ENCODE results near the gene ZSCAN31. TPM values are rescaled to one million over a fixed set of nuclear protein-coding genes. Genes with fewer than 3 reads are reported as not detected.

Gene ZSCAN31
- total and polyA plus RNA-seq, 2 of the 8 experiments (the other 6 are each of a cell fraction or from before 2014, with no cell fraction given): 1.9 to 7.0 TPM

DNA sequence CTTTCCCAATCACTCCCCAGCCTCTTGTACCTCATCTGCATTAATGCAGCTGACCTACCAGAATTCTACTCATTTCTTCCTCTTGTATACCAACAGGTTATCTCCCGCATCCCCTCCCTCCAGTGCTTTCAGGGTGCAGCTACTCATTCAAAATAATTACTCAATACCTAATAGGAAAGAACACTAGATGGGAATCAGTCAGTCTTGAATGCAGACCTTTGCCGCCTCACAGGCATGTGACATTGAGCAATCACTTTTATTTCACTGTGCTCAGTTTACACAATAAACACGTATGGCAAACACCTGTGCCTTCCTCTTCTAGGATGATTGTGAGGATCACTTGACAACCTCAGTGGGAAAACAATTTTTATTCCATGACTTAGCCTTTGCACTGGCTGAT, 13.3 kb downstream of the ZSCAN31 start:
- no peaks in the 10 kb centered on the region for H3K79me2 ChIP-seq (ENCODE audit: control insufficient read depth in 1 of 2, insufficient read depth in 2 of 2, low read length in 2 of 2)
- no peak overlapping the region for H2BK15ac ChIP-seq (ENCODE audit: low read length)
- H3K4me1 ChIP-seq (replicated peaks in 1 of 4; ENCODE audit: control insufficient read depth in 3 of 4, insufficient read depth in 4 of 4, low read length in 3 of 4): no peaks in the 10 kb centered on the region
- no peak overlapping the region for H2BK20ac ChIP-seq (ENCODE audit: low read length)
- no peak overlapping the region for H3K56ac ChIP-seq (replicated peaks; ENCODE audit: insufficient read length, low read depth, low read length)
- no peak overlapping the region for H4K91ac ChIP-seq (replicated peaks; ENCODE audit: insufficient read length, low read length)
- H3K9me3 ChIP-seq (ENCODE audit: insufficient read depth in 2 of 2, low read depth in 1 of 2, low read length in 1 of 2): peaks cover 26% of the 10 kb centered on the region in 2 experiments
- H3K79me1 ChIP-seq (ENCODE audit: low read depth, low read length): no peaks in the 10 kb centered on the region
- no peak overlapping the region for H2BK12ac ChIP-seq (ENCODE audit: low read depth, low read length)
- no peak overlapping the region for H3K4me3 ChIP-seq (ENCODE audit: extremely low read depth in 1 of 4, insufficient read depth in 2 of 4, low read depth in 3 of 4, low read length in 4 of 4)
- no peak overlapping the region for H3K14ac ChIP-seq (ENCODE audit: insufficient read length)
- no peak overlapping the region for H2BK120ac ChIP-seq (replicated peaks; ENCODE audit: low read depth, low read length)
- H2AFZ ChIP-seq (ENCODE audit: low read length): no peak overlapping the region
- DNase-seq (ENCODE audit: low read depth in 1 of 2, low spot score in 2 of 2) (no peak), FAIRE-seq (no peak)
- no peaks in the 10 kb centered on the region for H4K20me1 ChIP-seq (replicated peaks in 1 of 2; ENCODE audit: control insufficient read depth in 1 of 2, insufficient read depth in 2 of 2, low read length in 2 of 2)
- ChIA-PET POLR2A (ENCODE audit: partially characterized antibody) (interaction anchor here (1.2 to 4.1 kb wide), 2 partner anchors 13 to 24 kb away, joined by 3 to 24 read pairs; partner anchors contain the start of gene ZSCAN31), CTCF (ENCODE audit: partially characterized antibody) (interaction anchor here (1.2 kb wide), 1 partner anchor 13 kb away, joined by 4 read pairs; the partner anchor contains the start of gene ZSCAN31)
- no peaks in the 10 kb centered on the region for H3K27me3 ChIP-seq (replicated peaks in 1 of 4; ENCODE audit: control insufficient read depth in 3 of 4, extremely low read depth in 1 of 4, insufficient read depth in 3 of 4, low read length in 3 of 4)
- no peak overlapping the region for H3K4me2 ChIP-seq (ENCODE audit: insufficient read depth in 1 of 2, low read depth in 2 of 2, low read length in 2 of 2)
- H4K8ac ChIP-seq (ENCODE audit: extremely low read depth, insufficient read depth, low read length): no peak overlapping the region
- no peak overlapping the region for H2BK5ac ChIP-seq (ENCODE audit: low read depth, low read length)
- no peak overlapping the region for H4K5ac ChIP-seq (ENCODE audit: insufficient read length, low read depth, low read length)
- H3K9ac ChIP-seq (replicated peaks in 1 of 4; ENCODE audit: extremely low read depth in 1 of 4, low read depth in 3 of 4, low read length in 3 of 4): no peak overlapping the region
- H3K27ac ChIP-seq (ENCODE audit: low read depth, low read length): no peak overlapping the region
- no peak overlapping the region for H3K18ac ChIP-seq (ENCODE audit: extremely low read depth, low read length)
- WGBS, 2 experiments (ENCODE audit: extremely low coverage in 1 of 2, insufficient coverage in 1 of 2, insufficient read length in 1 of 2, insufficient replicate concordance in 2 of 2, low coverage in 1 of 2, low lambda C conversion rate in 2 of 2, missing lambda C conversion rate in 1 of 2): 92% methylated on average over 3 of the region's 3 CpGs; no CpG with 5 or more reads in 1 of the 2 experiments
- H3K36me3 ChIP-seq (ENCODE audit: control insufficient read depth in 2 of 4, insufficient read depth in 4 of 4, low read length in 3 of 4): peaks cover 7 to 24% (median 17%) of the 10 kb centered on the region in 4 experiments; a peak in 6 of 8 replicates
- H3K23me2 ChIP-seq (ENCODE audit: low read depth, low read length): no peaks in the 10 kb centered on the region
- H3K4ac ChIP-seq (replicated peaks; ENCODE audit: insufficient read length, low read depth, low read length): no peak overlapping the region
- no peak overlapping the region for H2AK5ac ChIP-seq (ENCODE audit: low read depth, low read length)
- no peak overlapping the region for H3K23ac ChIP-seq (ENCODE audit: insufficient read length)
- no peak for TF ChIP-seq CBX8 (IDR thresholded peaks at IDR 0.05; ENCODE audit: borderline replicate concordance, low read depth, low read length)
- TF ChIP-seq BRCA1 (IDR thresholded peaks at IDR 0.05; ENCODE audit: low read depth, low read length): no peak
- TF ChIP-seq HDAC2 (IDR thresholded peaks at IDR 0.05; ENCODE audit: borderline replicate concordance in 1 of 2, low read depth in 2 of 2, low read length in 2 of 2): no peak
- TF ChIP-seq KDM4A (IDR thresholded peaks at IDR 0.05; ENCODE audit: low read depth, low read length, severe bottlenecking): no peak
- TF ChIP-seq, protein P1, sequence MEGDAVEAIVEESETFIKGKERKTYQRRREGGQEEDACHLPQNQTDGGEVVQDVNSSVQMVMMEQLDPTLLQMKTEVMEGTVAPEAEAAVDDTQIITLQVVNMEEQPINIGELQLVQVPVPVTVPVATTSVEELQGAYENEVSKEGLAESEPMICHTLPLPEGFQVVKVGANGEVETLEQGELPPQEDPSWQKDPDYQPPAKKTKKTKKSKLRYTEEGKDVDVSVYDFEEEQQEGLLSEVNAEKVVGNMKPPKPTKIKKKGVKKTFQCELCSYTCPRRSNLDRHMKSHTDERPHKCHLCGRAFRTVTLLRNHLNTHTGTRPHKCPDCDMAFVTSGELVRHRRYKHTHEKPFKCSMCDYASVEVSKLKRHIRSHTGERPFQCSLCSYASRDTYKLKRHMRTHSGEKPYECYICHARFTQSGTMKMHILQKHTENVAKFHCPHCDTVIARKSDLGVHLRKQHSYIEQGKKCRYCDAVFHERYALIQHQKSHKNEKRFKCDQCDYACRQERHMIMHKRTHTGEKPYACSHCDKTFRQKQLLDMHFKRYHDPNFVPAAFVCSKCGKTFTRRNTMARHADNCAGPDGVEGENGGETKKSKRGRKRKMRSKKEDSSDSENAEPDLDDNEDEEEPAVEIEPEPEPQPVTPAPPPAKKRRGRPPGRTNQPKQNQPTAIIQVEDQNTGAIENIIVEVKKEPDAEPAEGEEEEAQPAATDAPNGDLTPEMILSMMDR (IDR thresholded peaks at IDR 0.05; ENCODE audit: control extremely low read depth in 1 of 3, insufficient read depth in 1 of 3, low read depth in 1 of 3, low read length in 3 of 3): no peak
- no peak for TF ChIP-seq TBP (IDR thresholded peaks at IDR 0.05; ENCODE audit: low read depth, low read length)
- no peak for TF ChIP-seq JUND (IDR thresholded peaks at IDR 0.05; ENCODE audit: low read length)
- no peak for TF ChIP-seq TEAD4 (IDR thresholded peaks at IDR 0.05; ENCODE audit: low read depth, low read length)

All from H1 (cell line).